ENCODE measurements around the gene PYM1.

DNA sequence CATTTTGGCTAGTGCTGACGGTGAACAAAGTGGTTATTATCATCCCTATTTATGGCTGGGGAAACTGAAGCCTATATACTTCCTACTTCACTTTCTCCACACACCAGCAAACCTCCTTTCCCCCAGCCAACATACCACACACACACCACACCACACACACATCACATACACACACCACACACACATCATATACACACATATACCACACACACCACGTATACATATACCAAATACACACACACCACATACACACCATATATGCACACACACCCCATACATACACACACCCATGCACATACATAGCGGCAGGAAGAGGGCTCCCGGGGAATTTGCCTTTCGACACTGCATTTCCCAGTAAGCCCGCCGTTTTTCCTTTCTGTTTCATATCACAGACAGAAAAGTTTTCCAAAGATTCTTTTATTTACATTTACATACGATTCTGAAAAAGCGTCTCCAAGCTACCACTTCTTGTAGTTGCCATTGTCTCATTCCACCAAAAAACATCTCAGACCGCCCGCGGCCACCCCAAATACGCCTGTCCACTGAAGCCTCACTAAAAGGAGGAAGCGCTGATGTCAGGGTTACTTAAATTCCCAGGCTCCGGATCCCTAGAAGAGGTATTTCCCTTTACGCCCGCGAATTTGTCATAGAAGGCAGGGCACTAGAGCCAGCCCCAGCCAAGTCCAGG lies 45.4 kb upstream of the PYM1 start:
- TF ChIP-seq L3MBTL2 (conservative IDR thresholded peaks at IDR 0.05) (no peak), BHLHE40 (IDR thresholded peaks at IDR 0.05; ENCODE audit: borderline replicate concordance) (no peak), FOXM1 (IDR thresholded peaks at IDR 0.05; ENCODE audit: borderline replicate concordance) (no peak), NFRKB (IDR thresholded peaks at IDR 0.05) (no peak), SUZ12 (IDR thresholded peaks at IDR 0.05) (no peak), FOXK2 (IDR thresholded peaks at IDR 0.05) (no peak), CTBP1 (IDR thresholded peaks at IDR 0.05; ENCODE audit: borderline replicate concordance) (no peak), ELF4 (IDR thresholded peaks at IDR 0.05) (no peak), ZNF384 (IDR thresholded peaks at IDR 0.05) (no peak), TARDBP (IDR thresholded peaks at IDR 0.05) (no peak), SP1 (IDR thresholded peaks at IDR 0.05) (no peak), FOXA1 (IDR thresholded peaks at IDR 0.05) (no peak)

Measured in HEK293T (cell line).